Lower leg skin (tissue), 4 donors: ENCODE results near the gene MUTYH. TPM values are rescaled to one million over a fixed set of nuclear protein-coding genes. Genes with fewer than 3 reads are reported as not detected.

Experiments
- DNase-seq, 2 donors: peaks; one replicate each; pipeline ENCODE4 v3.0.0-alpha.2; 2019; ENCODE audit warnings: low spot score in 2 of 2
- H3K4me3 ChIP-seq: fragments of 200-600 bp; sonication (generic); 2 replicates; pipeline ENCODE4 v1.5.1; 2017; ENCODE audit warnings: mild to moderate bottlenecking, low read depth; ENCODE audit not compliant: poor library complexity, severe bottlenecking
- POLR2A ChIP-seq, 2 donors: fragments of 450-650 bp; IDR thresholded peaks; one replicate each; pipeline ENCODE4 v1.6.1; 2016 to 2017; ENCODE audit warnings: antibody characterized with exemption in 2 of 2, mild to moderate bottlenecking in 1 of 2, moderate library complexity in 1 of 2
- WGBS, 2 donors: methylation state at CpG; one replicate each; pipeline ENCODE4 v1.1.5; 2018; 5-methylcytosine and 5-hydroxymethylcytosine counted together
- intact Hi-C: fragments of 100-400 bp; cut with DNase I; formaldehyde crosslinking; loops from one replicate; pipeline ENCODE4 v1.15.0; 2023; ENCODE audit warnings: low total_unique reads
- total RNA-seq, 4 donors: library from RNA; depleted of rRNA; stranded (reverse); fragments of >200 nt; gene quantifications; one replicate each; pipeline ENCODE4 v1.1.0, GENCODE V29; 2016
- TF ChIP-seq, protein P1 (sequence below), 3 donors: fragments of 450-650 bp; IDR thresholded peaks; one replicate each; pipeline ENCODE4 v1.5.1; 2016; ENCODE audit warnings: antibody characterized with exemption in 3 of 3, mild to moderate bottlenecking in 3 of 3, moderate library complexity in 2 of 3

MUTYH gene
- total RNA-seq, 4 donors from 2014 or later, result 18.6 to 26.7 (median 24.6) TPM

DNA sequence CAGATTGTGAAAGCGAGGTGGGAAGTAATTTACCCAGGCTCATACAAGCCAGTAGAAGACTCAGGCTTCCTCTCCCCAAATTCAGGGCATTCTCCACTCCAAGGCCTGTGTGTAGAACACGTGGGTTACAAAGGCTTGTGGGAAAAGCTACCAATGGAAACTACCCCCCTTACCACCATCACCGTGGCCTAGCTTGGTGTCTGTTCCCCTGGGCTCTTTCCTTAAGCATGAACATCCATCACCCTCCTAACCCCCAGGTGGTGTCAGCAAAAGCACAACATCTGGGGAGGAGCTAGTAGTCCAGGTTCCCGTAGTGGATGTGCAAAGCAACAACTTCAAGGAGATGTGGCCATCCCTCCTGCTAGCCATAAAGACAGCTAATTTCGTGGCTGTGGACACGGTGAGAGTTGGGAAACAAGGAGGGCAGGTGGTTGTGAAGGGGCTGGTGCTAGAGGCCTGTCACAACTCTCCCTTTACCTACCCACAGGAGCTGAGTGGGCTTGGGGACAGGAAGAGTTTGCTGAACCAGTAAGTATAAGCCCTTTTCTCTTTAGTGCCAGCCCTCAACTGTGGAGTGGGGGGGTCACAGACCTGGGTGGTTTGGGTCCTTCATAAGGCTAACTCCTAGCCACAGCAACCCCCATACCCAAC lies 701 bp upstream of the MUTYH start:
- intact Hi-C loops, result no loop called here
- H3K4me3 ChIP-seq, result peak overlapping the region; percentile 78
- no peak for DNase-seq
- WGBS, 2 donors, result 28 to 31% methylated on average over 6 of the region's 6 CpGs
- TF ChIP-seq POLR2A (IDR thresholded peaks at IDR 0.05), result no peak
- TF ChIP-seq, protein P1, sequence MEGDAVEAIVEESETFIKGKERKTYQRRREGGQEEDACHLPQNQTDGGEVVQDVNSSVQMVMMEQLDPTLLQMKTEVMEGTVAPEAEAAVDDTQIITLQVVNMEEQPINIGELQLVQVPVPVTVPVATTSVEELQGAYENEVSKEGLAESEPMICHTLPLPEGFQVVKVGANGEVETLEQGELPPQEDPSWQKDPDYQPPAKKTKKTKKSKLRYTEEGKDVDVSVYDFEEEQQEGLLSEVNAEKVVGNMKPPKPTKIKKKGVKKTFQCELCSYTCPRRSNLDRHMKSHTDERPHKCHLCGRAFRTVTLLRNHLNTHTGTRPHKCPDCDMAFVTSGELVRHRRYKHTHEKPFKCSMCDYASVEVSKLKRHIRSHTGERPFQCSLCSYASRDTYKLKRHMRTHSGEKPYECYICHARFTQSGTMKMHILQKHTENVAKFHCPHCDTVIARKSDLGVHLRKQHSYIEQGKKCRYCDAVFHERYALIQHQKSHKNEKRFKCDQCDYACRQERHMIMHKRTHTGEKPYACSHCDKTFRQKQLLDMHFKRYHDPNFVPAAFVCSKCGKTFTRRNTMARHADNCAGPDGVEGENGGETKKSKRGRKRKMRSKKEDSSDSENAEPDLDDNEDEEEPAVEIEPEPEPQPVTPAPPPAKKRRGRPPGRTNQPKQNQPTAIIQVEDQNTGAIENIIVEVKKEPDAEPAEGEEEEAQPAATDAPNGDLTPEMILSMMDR (IDR thresholded peaks at IDR 0.05), result no peak

- DNase-seq, result no peak
- intact Hi-C loops, result loop anchor here (2.0 kb wide), 1 partner anchor 33 kb away; no protein-coding TSS in a partner anchor
- WGBS, 2 donors, result 87 to 90% methylated on average over 3 of the region's 3 CpGs
- no peak overlapping the region for H3K4me3 ChIP-seq
- TF ChIP-seq POLR2A (IDR thresholded peaks at IDR 0.05), result no peak
- TF ChIP-seq, protein P1 (IDR thresholded peaks at IDR 0.05), result no peak
Observed at GRCh38 chr1:45337630-45338325, 2.5 kb downstream of the MUTYH start.

GRCh38 chr1:45335855-45336324 lies 4.3 kb downstream of the MUTYH start:
- DNase-seq, result no peak

DNA sequence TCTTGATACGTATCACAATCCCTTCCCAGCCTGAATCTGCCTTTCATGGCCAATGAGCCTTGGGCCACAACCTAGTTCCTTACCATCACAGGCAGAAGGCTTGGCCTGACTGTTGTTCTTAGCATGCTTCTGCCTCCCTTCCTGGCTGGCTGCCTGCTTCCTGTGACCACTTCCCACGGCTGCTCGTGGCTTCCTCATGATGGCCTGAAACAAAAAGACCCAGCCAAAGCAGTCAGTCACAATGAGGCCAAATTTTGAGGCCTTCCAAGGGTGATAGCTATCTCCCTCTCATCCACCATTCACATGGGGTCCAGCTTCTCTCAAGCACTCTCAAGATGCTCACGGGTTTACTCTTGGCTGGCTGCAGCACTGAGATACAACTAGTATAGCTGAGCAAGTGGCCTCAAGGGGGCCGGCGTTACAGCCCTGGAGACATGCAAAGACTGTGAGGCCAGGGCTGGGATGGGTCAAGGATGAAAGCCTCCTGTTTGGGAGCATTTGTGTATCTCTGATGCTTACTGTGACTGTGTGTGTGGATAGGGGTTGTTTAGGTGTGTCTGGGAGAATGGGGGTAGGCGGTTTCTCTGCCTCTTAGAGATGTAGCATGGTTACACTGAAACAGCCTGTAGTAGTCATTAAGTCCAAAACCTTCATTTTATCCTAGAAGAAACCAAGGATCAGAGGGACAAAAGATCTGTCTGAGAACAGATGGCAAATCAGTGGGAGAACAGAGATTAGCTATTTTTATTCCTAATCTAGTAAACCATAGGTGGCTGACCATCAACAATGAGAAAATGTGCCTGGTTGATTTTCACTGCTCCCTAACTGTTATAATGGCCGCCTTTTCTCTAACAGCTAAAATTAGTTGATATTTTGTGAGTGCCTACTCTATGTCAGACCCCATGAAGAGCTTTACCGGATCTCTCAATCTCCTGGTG lies 5.7 kb downstream of the MUTYH start:
- TF ChIP-seq, protein P1 (IDR thresholded peaks at IDR 0.05), result no peak
- TF ChIP-seq POLR2A (IDR thresholded peaks at IDR 0.05), result no peak
- intact Hi-C loops, result no loop called here
- WGBS, 2 donors, result 65 to 79% methylated on average over 9 of the region's 9 CpGs

More at GRCh38 chr1:45335855-45336324, 4.3 kb downstream of the MUTYH start:
- no peak for TF ChIP-seq POLR2A (IDR thresholded peaks at IDR 0.05)
- TF ChIP-seq, protein P1 (IDR thresholded peaks at IDR 0.05), result no peak
- intact Hi-C loops, result no loop called here
- H3K4me3 ChIP-seq, result no peak overlapping the region
- 91 to 99% methylated on average over 4 of the region's 4 CpGs for WGBS, 2 donors

GRCh38 chr1:45332346-45332720 lies 7.9 kb downstream of the MUTYH start:
- intact Hi-C loops, result no loop called here
- 93 to 100% methylated on average over 10 of the region's 10 CpGs for WGBS, 2 donors
- no peak overlapping the region for H3K4me3 ChIP-seq
- DNase-seq, result peak in 1 of 2 donors; percentile 65
- TF ChIP-seq, protein P1 (IDR thresholded peaks at IDR 0.05), result no peak
- TF ChIP-seq POLR2A (IDR thresholded peaks at IDR 0.05), result no peak

More for the DNA sequence above, 5.7 kb downstream of the MUTYH start:
- no peak overlapping the region for H3K4me3 ChIP-seq
- DNase-seq, result no peak
